Right ventricle myocardium superior (tissue), 1 donor: ENCODE results near the gene MYBPC2. TPM values are rescaled to one million over a fixed set of nuclear protein-coding genes. Genes with fewer than 3 reads are reported as not detected.
"Not testable (repeated sequence)": the region's sequence is repeated elsewhere in the genome, so short reads cannot be mapped to it uniquely, and the experiment has no call there.

Source experiments
- ATAC-seq: fragments of 200-7000 bp; cut with Tn5 transposase; one replicate; pipeline ENCODE4 v1.9.1; 2020; ENCODE audit warnings: mild to moderate bottlenecking; ENCODE audit not compliant: poor library complexity
- DNase-seq: peaks from one replicate; pipeline ENCODE4 v3.0.0-alpha.2; 2020
- intact Hi-C: fragments of 100-400 bp; cut with DNase I; formaldehyde crosslinking; loops from one replicate; pipeline ENCODE4 v1.11.2; 2022
- total RNA-seq: library from RNA; stranded (reverse); fragmentation: NEBNext Ultra II Directional; extraction: Animal tissue kit (Norgen Biotek cat#: 25700); gene quantifications from one replicate; pipeline ENCODE4 v1.2.1, GENCODE V29; 2021
- donor health status: DM: no; HTN: yes; CAD: no; lungs with severe emphysema.

Gene MYBPC2
- total RNA-seq, 1 donor from 2014 or later, result not detected

DNA sequence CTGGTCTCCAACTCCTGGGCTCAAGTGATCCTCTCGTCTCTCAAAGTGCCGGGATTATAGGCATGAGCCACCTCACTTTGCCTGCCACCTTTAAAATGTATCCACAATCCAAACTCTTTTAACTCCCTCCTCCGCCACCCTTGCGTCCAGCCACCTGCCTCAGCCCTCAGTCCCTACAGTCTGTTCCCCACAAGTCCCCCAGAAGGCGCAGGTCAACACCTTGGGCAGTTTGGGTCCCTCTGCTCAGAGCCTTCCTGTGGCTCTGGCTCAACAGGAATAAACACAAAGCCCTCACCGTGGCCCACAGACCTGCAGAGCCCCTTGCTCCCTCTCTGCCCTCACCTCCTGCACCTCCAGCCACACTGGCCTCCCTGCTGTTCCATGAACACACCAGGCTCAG lies 36.1 kb downstream of the MYBPC2 start:
- intact Hi-C loops, result no loop called here
- ATAC-seq, result no peak

DNA sequence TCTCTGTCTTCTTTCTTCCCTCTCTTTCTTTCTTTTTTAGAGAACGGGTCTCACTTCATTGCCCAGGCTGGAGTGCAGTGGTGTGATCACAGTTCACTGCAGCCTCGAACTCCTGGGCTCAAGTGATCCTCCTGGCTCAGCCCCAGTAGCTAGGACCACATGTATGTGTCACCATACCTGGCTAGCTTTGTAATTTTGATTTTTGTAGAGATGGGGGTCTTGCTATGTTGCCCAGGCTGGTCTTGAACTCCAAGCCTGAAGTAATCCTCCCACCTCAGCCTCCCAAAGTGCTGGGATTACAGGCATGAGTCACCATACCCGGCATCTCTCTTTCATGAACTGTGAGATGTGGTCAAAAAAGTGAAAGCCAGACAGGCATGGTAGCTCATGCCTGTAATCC lies 40.6 kb downstream of the MYBPC2 start:
- ATAC-seq, DNase-seq, intact Hi-C loops: not testable (repeated sequence)

More for the DNA sequence above, 36.1 kb downstream of the MYBPC2 start:
- DNase-seq, result no peak

DNA sequence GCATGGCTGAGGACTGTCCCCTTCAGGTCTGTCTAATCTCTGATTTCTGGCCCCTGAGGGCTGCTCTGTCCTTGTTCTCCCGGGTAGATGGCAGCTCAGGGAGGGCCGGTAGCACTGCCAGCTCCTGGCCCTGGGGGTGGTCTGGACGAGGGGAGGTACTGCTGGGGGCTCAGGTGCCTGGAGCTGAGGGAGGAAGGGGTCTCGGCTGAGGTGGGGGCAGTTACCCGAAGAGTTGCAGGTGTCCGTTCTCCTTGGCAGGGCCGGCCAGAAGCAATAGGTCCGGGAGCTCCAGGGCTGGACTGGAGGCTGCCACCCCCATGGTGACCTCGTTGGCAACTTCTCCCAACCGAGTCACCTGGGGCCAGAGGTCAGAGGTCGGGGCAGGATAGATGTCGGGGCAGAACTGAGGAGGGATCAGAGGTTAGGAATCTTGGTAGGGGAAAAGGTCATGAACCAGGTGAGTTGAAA lies 42.4 kb downstream of the MYBPC2 start:
- DNase-seq (no peak), ATAC-seq (no peak)
- intact Hi-C loops, result no loop called here

DNA sequence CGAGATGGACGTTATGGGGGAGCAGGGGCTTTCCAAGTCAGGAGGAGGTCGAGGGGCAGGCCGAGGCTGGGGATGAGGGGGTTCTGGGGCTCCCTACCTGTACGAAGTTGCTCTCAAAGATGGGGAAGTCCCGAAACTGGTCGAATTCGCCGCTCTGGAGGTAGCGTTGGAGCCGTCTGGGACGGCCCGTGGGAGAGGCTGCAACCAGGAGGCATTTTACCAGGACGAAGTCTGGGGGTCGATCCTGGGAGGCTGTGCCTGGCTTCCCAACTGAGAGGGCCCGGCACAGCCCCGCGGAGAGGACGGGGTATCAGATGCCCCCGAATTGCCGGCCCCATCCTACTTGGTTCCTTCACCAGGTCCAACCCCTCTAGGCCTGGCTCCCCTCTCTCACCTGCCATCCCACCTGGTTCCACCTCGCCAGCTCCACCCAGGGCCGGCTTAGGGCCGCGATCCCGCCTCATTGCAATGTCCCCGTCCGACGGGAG lies 43.1 kb downstream of the MYBPC2 start:
- intact Hi-C loops, result no loop called here

DNA sequence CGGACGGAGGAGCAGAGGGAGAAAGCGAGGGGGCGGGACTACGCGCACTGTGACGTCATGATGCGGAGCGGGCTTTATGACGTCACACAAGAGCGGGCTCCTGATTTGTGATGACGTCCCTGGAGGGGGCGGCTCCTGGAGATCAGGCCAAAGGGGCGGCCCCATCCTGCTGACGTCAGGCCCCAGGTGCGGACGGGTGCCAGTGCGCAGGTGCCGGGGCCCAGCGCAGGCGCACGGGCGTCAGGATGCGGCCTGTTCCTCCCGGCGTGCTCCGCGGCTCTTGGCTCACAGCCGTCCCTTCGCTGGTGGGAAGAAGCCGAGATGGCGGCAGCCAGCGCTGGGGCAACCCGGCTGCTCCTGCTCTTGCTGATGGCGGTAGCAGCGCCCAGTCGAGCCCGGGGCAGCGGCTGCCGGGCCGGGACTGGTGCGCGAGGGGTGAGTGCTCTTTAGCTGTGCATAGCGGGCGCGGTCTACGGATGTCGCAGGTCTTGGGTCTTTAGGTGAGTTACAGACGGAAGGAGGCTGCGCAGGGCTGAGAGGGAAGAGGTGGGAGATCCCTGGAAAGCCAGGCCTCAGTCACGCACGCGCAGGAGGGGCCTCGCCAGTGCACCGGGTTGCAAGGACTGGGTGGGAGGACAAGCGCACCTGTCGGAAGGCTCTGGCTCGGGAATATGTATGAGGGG lies 43.7 kb downstream of the MYBPC2 start, which contains the start of the genes EMC10 and GARIN5A:
EMC10 (plus strand) TSS at position 284 of the 683 bp plus-strand sequence; CDS start at position 322, 38 bp downstream.
GARIN5A (minus strand) TSS at position 625 of the 683 bp plus-strand sequence; CDS start at position 165, 460 bp downstream.
- ATAC-seq (peak; percentile 98), DNase-seq (peak; percentile 94)
- intact Hi-C loops, result no loop called here

More for the DNA sequence above, 43.1 kb downstream of the MYBPC2 start:
- DNase-seq (no peak), ATAC-seq (no peak)

DNA sequence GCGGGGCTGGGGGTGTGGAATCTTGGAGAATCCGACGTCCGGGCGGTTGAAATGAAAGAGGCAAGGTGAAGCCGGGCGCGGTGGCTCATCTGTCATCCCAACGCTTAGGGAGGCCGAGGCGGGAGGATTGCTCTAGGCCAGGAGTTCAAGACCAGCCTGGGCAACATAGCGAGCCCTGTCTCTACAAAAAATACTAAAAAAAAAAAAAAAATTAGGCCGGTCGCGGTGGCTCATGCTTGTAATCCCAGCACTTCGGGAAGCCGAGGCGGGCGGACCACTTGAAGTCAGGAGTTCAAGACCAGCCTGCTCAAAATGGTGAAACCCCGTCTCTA lies 44.2 kb downstream of the MYBPC2 start:
- no peak for ATAC-seq
- DNase-seq, result no peak
- intact Hi-C loops, result no loop called here

DNA sequence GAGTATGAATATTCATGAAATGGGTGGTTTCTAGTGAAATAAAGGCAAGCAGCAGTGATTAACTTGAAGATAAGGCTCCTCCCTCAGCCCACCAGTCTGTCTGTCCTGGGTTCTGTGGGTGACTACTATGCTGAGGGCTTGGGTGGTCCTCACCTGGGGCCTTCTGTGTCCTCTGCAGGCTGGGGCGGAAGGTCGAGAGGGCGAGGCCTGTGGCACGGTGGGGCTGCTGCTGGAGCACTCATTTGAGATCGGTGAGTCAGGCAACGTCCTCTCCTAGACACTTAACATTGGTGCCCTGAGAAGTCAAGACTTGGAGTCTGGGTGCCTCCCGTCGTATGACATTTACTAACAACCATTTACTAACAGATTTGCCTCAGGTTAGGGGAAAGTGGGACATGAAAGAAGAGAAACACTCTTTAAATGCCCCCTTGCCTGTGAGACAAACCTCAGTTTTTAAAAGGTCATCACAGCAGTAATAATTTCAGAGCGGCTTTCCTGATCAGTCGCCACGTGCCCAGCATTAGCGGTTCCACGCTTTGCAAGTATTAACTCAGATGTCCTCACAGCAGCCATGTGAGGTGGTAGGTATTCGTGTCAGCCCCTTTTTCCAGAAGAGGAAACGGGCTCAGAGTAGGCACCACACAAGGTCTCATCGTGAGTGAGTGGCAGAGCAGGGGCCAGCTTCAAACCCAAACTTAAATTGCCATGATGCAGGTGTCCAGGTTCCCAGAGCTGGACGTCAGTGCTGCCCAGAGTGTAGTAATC lies 45.2 kb downstream of the MYBPC2 start:
- no peak for ATAC-seq
- intact Hi-C loops, result no loop called here
- DNase-seq, result no peak

DNA sequence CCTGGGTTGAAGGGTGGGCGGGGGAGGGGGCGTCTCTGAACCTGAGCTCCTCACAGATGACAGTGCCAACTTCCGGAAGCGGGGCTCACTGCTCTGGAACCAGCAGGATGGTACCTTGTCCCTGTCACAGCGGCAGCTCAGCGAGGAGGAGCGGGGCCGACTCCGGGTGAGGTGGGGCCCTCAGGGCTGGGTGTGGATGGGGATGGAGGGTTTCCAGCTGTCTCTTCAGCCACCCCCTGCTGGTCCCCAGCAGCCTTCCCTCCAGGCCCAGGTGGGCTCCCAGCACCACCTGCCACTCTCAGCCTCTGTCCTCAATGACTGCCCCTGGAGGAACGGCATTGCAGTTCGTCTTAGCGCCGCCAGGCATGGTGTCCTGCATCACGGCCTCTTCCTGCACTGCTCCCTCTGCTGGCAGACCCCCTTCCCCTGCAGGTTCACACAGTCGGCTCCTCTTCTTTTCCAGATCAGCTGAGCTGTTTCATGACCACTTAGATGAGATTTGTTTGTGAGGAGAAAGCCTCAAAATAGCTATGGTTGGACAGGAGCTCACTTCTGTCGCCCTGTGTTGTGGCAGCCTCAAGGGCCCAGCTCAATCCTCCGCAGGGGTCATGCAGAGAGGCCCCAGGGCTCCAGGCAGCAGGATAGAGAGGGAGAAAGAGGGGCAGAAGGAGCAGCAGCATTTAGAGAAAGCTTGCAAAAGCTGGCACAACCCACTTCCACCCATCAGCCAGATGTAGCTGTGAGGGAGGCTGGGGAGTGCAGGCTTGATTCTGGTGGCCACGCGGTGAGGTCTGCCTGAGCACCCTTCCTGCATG lies 46.4 kb downstream of the MYBPC2 start:
- ATAC-seq (no peak), DNase-seq (no peak)
- intact Hi-C loops, result no loop called here

DNA sequence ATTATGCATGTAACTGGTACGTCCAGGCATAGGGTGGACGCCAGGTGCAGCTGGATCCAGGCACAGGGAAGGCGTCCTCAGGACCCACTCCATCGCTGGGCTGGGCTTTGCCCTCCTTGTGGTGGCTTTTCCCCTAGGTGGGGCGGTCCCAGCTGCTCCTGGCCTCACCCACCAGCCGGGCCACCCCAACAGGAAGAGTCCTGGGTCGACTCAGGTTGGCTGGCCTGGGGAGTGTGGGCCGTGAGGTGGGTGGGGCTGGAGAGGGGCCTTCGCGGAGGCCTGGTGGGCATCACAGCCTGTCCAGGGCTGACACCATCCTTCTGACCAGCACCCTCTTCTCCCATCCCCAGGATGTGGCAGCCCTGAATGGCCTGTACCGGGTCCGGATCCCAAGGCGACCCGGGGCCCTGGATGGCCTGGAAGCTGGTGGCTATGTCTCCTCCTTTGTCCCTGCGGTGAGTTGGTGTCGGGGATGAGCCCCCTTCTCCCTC lies 47.1 kb downstream of the MYBPC2 start:
- ATAC-seq (no peak), DNase-seq (no peak)
- intact Hi-C loops, result no loop called here

DNA sequence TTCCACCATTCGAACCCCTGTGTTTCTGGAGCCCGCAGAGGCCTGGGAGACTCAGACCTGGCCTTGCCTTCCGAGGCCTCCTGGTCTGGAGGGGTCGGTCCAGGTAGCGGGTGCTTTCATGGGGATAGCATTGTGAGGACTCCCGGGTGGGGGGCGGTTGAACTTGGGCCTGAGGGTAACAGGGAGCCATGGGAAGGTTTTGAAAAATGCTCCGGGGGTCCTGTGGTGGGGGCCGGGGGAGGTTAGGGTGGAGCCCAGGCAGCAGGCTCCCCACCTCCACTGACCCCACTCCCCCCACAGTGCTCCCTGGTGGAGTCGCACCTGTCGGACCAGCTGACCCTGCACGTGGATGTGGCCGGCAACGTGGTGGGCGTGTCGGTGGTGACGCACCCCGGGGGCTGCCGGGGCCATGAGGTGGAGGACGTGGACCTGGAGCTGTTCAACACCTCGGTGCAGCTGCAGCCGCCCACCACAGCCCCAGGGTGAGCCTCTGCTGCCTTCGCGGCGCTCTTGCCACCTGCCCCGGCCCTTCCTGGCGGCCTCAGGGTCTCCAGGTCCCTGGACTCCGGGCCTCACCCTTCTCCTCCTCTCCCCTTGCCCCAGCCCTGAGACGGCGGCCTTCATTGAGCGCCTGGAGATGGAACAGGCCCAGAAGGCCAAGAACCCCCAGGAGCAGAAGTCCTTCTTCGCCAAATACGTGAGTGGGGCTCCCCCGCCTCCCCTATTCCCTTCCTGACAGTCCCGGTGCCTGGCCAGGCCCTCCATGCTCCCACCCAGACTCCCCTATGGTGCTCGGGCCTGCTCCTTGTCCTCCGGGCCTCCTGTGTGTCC lies 47.8 kb downstream of the MYBPC2 start:
- no peak for ATAC-seq

DNA sequence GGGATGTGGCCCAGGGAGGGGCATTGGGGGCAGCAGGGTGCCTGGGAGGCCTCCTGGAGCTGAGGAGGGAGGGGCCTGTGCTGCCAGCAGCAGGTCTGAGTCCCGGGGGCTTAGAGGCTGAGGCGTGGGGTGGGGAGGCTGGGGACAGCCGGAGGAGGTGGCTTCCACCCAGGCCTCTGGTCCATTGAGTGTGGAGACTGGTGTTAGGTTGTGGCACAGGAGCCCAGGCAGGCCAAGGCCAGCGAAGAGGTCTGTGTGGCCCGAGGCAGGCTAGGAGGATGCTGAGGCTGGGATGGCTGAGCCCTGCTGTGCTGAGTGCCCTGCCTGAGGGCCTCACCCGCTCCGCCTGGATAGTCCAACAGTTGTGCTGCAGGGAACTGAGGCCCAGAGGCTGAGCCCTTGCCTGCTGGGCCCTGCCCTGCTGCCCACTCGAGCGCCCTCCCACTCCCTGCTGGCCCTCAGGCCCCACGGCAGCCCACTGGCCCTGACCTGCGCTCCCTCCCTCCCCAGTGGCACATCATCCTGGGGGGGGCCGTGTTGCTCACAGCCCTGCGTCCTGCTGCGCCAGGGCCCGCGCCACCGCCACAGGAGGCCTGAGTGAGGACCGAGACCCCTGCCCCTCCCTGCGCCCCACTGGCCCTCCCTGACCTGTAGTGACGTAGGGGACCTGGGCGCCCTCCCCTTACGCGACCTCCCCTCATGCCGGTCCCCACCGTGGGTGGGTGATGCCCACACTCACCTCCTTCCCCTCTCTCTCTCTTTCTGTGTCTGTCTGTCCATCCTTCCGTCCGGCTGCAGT lies 48.9 kb downstream of the MYBPC2 start:
- DNase-seq (no peak), ATAC-seq (no peak)
- intact Hi-C loops, result no loop called here

More for the DNA sequence above, 47.8 kb downstream of the MYBPC2 start:
- DNase-seq, result no peak
- intact Hi-C loops, result no loop called here

DNA sequence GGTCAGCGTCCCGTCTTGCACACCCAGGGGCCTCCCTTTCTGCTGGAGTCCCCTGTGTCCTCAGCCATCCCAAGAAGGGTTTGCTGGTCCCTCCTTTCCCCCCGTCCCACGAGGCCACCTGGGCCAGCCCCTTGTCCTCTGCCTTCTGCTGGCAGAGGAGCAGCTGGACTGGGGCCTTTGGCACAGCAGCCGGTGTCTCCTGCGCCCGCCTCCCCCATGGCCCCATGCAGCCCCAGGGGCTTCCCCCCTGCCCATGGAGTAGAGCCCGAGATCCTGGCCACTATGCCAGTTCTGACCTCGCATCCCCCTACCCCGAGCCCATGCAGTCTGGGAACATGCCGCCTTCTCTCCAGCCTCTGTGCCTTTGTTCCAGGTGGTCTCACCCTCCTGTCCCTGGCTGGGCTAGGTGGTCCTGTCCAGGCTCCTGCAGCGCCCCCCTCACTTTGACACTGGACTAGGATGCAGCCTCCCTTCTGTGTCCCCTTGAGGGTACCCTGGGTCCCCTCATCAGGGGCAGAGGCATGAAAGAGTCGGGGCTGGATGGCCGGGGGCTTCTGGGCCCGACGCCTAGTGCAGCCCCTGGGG lies 49.7 kb downstream of the MYBPC2 start:
- intact Hi-C loops, result no loop called here
- ATAC-seq (no peak), DNase-seq (no peak)

DNA sequence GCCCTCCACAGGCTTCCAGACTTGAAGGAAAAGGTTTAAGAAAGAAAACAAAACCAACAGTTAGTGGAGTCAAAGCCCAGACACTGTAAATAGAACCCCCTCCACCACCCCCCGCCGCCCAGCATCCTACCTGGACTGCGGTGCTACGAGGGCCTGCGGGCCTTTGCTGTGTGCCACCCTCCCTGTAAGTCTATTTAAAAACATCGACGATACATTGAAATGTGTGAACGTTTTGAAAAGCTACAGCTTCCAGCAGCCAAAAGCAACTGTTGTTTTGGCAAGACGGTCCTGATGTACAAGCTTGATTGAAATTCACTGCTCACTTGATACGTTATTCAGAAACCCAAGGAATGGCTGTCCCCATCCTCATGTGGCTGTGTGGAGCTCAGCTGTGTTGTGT lies 50.2 kb downstream of the MYBPC2 start:
- DNase-seq, result no peak
- ATAC-seq, result no peak
- intact Hi-C loops, result no loop called here

DNA sequence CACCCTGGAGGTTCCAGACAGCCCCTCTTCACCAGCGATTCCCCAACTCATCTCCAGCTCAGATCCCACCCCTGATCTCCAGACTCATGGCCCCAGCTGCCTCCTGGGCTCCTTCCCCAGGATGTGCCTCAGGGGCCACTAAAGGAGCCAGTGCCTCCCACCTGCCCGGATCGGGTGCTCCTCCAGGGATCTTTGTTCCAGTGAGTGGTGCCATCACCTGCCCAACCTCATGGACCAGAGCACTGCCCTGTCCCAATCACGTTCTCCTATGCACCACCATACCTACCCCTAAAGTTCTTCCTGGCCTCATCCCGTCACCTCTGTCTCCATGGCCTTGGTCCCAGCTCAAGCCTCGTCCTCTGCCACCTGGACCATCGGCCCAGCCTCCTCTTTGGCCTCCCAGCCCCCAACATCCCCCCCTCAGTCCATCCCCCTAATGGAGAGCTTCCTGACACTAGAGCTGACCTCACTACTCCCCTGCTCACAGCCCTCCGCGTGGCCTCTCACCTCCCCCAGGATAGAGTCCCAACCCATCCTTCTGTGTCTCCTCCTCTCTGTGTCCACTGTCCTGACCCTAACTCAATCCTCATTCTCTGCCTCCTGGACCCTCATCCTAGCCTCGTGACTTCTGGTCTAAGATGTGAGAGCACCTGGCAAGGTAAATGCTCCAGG lies 52.7 kb downstream of the MYBPC2 start:
- intact Hi-C loops, result no loop called here
- peak; percentile 10 for DNase-seq
- ATAC-seq, result no peak

DNA sequence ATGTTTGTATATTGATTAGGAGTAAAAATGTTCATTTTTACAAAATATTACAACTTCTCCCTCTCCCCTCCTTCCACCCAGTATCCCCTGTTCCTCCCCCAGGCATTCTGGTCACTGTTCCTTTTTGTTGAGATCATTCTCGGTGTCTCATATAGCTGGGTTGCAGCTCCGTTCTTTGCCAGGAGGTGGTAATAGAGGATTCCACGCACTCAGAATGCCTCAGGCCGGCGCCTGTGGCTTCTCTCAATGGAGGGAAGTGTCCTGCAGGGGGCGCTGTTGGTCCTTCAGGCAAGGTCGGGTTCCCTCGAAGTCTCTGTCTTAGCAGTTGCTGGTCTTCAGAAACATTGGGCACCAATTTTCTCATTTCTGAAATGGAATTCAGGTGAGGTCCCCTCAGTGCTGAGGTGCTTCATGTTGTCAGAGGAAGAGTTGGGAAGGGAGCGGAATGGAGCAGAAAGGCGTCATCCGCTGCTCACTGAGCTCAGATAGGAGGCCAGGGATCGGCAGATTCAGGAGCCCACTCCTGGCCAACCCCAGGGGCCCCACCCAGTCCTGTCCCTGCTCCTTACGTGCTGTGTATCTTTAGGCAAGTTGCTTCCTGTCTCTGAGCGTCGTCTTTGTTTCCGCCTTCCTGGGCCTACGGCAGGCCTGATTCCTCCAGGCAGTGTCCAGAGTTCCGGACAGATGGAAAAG lies 54.3 kb downstream of the MYBPC2 start:
- intact Hi-C loops, result no loop called here
- peak; percentile 56 for DNase-seq

More for the DNA sequence above, 54.3 kb downstream of the MYBPC2 start:
- ATAC-seq, result no peak
